ENCODE data around the gene CRACR2A. TPM values are rescaled to one million over a fixed set of nuclear protein-coding genes. Genes with fewer than 3 reads are reported as not detected.

The CRACR2A gene
- total RNA-seq, 2 experiments from 2014 or later: 28.2 to 31.1 TPM

GRCh38 chr12:3615862-3616261 lies 137.0 kb downstream of the CRACR2A start:
- BruUV-seq (replicated peaks): no TSS peak
- peaks cover 34% of the 10 kb centered on the region; the same call in 1 of the 2 replicates for H3K36me3 ChIP-seq (ENCODE audit: insufficient read depth, low read length)
- no peaks in the 10 kb centered on the region for H3K9me3 ChIP-seq (ENCODE audit: low read length)
- CTCF ChIA-PET (ENCODE audit: unreplicated experiment): no interaction called here
- no peak for TF ChIP-seq EZH2phosphoT487 (IDR thresholded peaks at IDR 0.05; ENCODE audit: borderline replicate concordance, low read depth, low read length)
- TF ChIP-seq CTCF (conservative IDR thresholded peaks at IDR 0.05; ENCODE audit: low read length): no peak
- H3K4me2 ChIP-seq (ENCODE audit: low read length): no peak overlapping the region
- intact Hi-C loops (cut with micrococcal nuclease; ENCODE audit: unreplicated experiment): no loop called here
- no peaks in the 10 kb centered on the region for H4K20me1 ChIP-seq (ENCODE audit: insufficient read depth, low read length)
- no peak overlapping the region for H3K27ac ChIP-seq (ENCODE audit: low read depth, low read length, poor library complexity, severe bottlenecking)
- H3K79me2 ChIP-seq (ENCODE audit: insufficient read depth, low read depth, low read length): no peaks in the 10 kb centered on the region
- no peak overlapping the region for H2AFZ ChIP-seq (ENCODE audit: low read length)
- H3K4me1 ChIP-seq (ENCODE audit: insufficient read depth, low read length, poor library complexity, severe bottlenecking): no peaks in the 10 kb centered on the region
- POLR2A ChIA-PET: no interaction called here
- no peak overlapping the region for H3K4me3 ChIP-seq (ENCODE audit: low read depth, low read length, poor library complexity, severe bottlenecking)
- no peaks in the 10 kb centered on the region for H3K9me2 ChIP-seq (ENCODE audit: insufficient read depth, low read length)
- no peak for DNase-seq (ENCODE audit: low spot score)

- intact Hi-C loops (cut with micrococcal nuclease; ENCODE audit: unreplicated experiment): no loop called here
- ChIA-PET POLR2A (no interaction called here), CTCF (ENCODE audit: unreplicated experiment) (no interaction called here)
- Histone ChIP-seq H3K27ac (ENCODE audit: low read depth, low read length, poor library complexity, severe bottlenecking) (no peak overlapping the region), H3K4me2 (ENCODE audit: low read length) (no peak overlapping the region), H3K36me3 (ENCODE audit: insufficient read depth, low read length) (peaks cover 27% of the 10 kb centered on the region), H3K4me1 (ENCODE audit: insufficient read depth, low read length, poor library complexity, severe bottlenecking) (no peaks in the 10 kb centered on the region), H4K20me1 (ENCODE audit: insufficient read depth, low read length) (no peaks in the 10 kb centered on the region), H2AFZ (ENCODE audit: low read length) (no peak overlapping the region), H3K79me2 (ENCODE audit: insufficient read depth, low read depth, low read length) (no peaks in the 10 kb centered on the region), H3K9me3 (ENCODE audit: low read length) (no peaks in the 10 kb centered on the region), H3K9me2 (ENCODE audit: insufficient read depth, low read length) (no peaks in the 10 kb centered on the region), H3K4me3 (ENCODE audit: low read depth, low read length, poor library complexity, severe bottlenecking) (no peak overlapping the region)
- BruUV-seq (replicated peaks): no TSS peak
- DNase-seq (ENCODE audit: low spot score): no peak
- TF ChIP-seq EZH2phosphoT487 (IDR thresholded peaks at IDR 0.05; ENCODE audit: borderline replicate concordance, low read depth, low read length) (no peak), CTCF (conservative IDR thresholded peaks at IDR 0.05; ENCODE audit: low read length) (no peak)
Observed at GRCh38 chr12:3614806-3615466, 138.0 kb downstream of the CRACR2A start.

GRCh38 chr12:3613641-3614395 lies 139.1 kb downstream of the CRACR2A start:
- TF ChIP-seq CTCF (conservative IDR thresholded peaks at IDR 0.05; ENCODE audit: low read length): no peak
- no peak for TF ChIP-seq EZH2phosphoT487 (IDR thresholded peaks at IDR 0.05; ENCODE audit: borderline replicate concordance, low read depth, low read length)
- peaks cover 27% of the 10 kb centered on the region; the same call in 1 of the 2 replicates for H3K36me3 ChIP-seq (ENCODE audit: insufficient read depth, low read length)
- BruUV-seq (replicated peaks): no TSS peak

More at GRCh38 chr12:3613641-3614395, 139.1 kb downstream of the CRACR2A start:
- ChIA-PET CTCF (ENCODE audit: unreplicated experiment) (no interaction called here), POLR2A (no interaction called here)
- no peak for DNase-seq (ENCODE audit: low spot score)
- Histone ChIP-seq H3K9me3 (ENCODE audit: low read length) (no peaks in the 10 kb centered on the region), H3K79me2 (ENCODE audit: insufficient read depth, low read depth, low read length) (no peaks in the 10 kb centered on the region), H3K4me3 (ENCODE audit: low read depth, low read length, poor library complexity, severe bottlenecking) (no peak overlapping the region), H3K9me2 (ENCODE audit: insufficient read depth, low read length) (no peaks in the 10 kb centered on the region), H3K4me2 (ENCODE audit: low read length) (no peak overlapping the region), H2AFZ (ENCODE audit: low read length) (no peak overlapping the region), H3K27ac (ENCODE audit: low read depth, low read length, poor library complexity, severe bottlenecking) (no peak overlapping the region), H3K4me1 (ENCODE audit: insufficient read depth, low read length, poor library complexity, severe bottlenecking) (no peaks in the 10 kb centered on the region), H4K20me1 (ENCODE audit: insufficient read depth, low read length) (no peaks in the 10 kb centered on the region)
- intact Hi-C loops (cut with micrococcal nuclease; ENCODE audit: unreplicated experiment): no loop called here
